ENCODE data around the gene NAP1L1.

- TF ChIP-seq POLR2AphosphoS5 (IDR thresholded peaks at IDR 0.05; ENCODE audit: low read depth) (no peak), ZNF331 (CRISPR knock-in tag; IDR thresholded peaks at IDR 0.05; ENCODE audit: low read depth) (no peak), REST (IDR thresholded peaks at IDR 0.05; ENCODE audit: unreplicated experiment) (no peak)
- TF ChIP-seq, protein P1, sequence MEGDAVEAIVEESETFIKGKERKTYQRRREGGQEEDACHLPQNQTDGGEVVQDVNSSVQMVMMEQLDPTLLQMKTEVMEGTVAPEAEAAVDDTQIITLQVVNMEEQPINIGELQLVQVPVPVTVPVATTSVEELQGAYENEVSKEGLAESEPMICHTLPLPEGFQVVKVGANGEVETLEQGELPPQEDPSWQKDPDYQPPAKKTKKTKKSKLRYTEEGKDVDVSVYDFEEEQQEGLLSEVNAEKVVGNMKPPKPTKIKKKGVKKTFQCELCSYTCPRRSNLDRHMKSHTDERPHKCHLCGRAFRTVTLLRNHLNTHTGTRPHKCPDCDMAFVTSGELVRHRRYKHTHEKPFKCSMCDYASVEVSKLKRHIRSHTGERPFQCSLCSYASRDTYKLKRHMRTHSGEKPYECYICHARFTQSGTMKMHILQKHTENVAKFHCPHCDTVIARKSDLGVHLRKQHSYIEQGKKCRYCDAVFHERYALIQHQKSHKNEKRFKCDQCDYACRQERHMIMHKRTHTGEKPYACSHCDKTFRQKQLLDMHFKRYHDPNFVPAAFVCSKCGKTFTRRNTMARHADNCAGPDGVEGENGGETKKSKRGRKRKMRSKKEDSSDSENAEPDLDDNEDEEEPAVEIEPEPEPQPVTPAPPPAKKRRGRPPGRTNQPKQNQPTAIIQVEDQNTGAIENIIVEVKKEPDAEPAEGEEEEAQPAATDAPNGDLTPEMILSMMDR (conservative IDR thresholded peaks at IDR 0.05; ENCODE audit: low read depth in 2 of 2): no peak
These were observed 1.1 kb downstream of the NAP1L1 start for GRCh38 chr12:76083246-76083903.
